Inferior parietal cortex (tissue), 1 donor: ENCODE measurements around the gene RPA1.
"Not testable (repeated sequence)": the region's sequence is repeated elsewhere in the genome, so short reads cannot be mapped to it uniquely, and the experiment has no call there.

ENCODE experiments used
- DNase-seq: peaks from one replicate; pipeline ENCODE4 v3.0.0-alpha.2; 2016; ENCODE audit errors: extremely low spot score

RPA1 gene

GRCh38 chr17:1829592-1830257, at the start of gene RPA1, which contains the start of gene SMYD4:
Gene RPA1, plus strand, starts transcription at chr17:1830005. Its CDS starts 89 bp downstream, at chr17:1830094.
Gene SMYD4, minus strand, starts transcription at chr17:1829902. Its CDS starts 1,908 bp downstream, at chr17:1827994.
- peak; percentile 86 for DNase-seq

GRCh38 chr17:1782171-1782567, 47.6 kb upstream of the RPA1 start:
- no peak for DNase-seq

- DNase-seq, result no peak
These were observed 46.5 kb upstream of the RPA1 start for GRCh38 chr17:1783271-1783670.

- no peak for DNase-seq
These were observed 45.8 kb upstream of the RPA1 start for GRCh38 chr17:1783834-1784611.

GRCh38 chr17:1785930-1786329, 43.9 kb upstream of the RPA1 start:
- no peak for DNase-seq

- DNase-seq, result no peak
These were observed 43.1 kb upstream of the RPA1 start for GRCh38 chr17:1786708-1787107.

- no peak for DNase-seq
These were observed 42.4 kb upstream of the RPA1 start for GRCh38 chr17:1787301-1787902.

GRCh38 chr17:1789936-1790335, 39.9 kb upstream of the RPA1 start:
- DNase-seq, result no peak

GRCh38 chr17:1792495-1793446, 37.0 kb upstream of the RPA1 start:
- no peak for DNase-seq

- DNase-seq, result no peak
These were observed 36.4 kb upstream of the RPA1 start for GRCh38 chr17:1793447-1793806.

- DNase-seq, result peak; percentile 66
These were observed 33.0 kb upstream of the RPA1 start for GRCh38 chr17:1796800-1797199.

- no peak for DNase-seq
These were observed 32.5 kb upstream of the RPA1 start for GRCh38 chr17:1797323-1797722.

GRCh38 chr17:1797846-1798245, 32.0 kb upstream of the RPA1 start:
- not testable (repeated sequence) for DNase-seq

- DNase-seq, result no peak
These were observed 29.6 kb upstream of the RPA1 start for GRCh38 chr17:1800240-1800639.

GRCh38 chr17:1800712-1801111, 29.1 kb upstream of the RPA1 start:
- no peak for DNase-seq

GRCh38 chr17:1802429-1802828, 27.4 kb upstream of the RPA1 start:
- DNase-seq, result no peak

- no peak for DNase-seq
These were observed 26.5 kb upstream of the RPA1 start for GRCh38 chr17:1803280-1803679.

GRCh38 chr17:1807890-1808289, 21.9 kb upstream of the RPA1 start:
- no peak for DNase-seq

- DNase-seq, result no peak
These were observed 21.2 kb upstream of the RPA1 start for GRCh38 chr17:1808644-1809043.

- not testable (repeated sequence) for DNase-seq
These were observed 20.0 kb upstream of the RPA1 start for GRCh38 chr17:1809815-1810214.

GRCh38 chr17:1810450-1811103, 19.2 kb upstream of the RPA1 start:
- no peak for DNase-seq
